Calu3 (cell line): ENCODE data around the gene CEP97. TPM values are rescaled to one million over a fixed set of nuclear protein-coding genes. Genes with fewer than 3 reads are reported as not detected.
"Not testable (repeated sequence)": the region's sequence is repeated elsewhere in the genome, so short reads cannot be mapped to it uniquely, and the experiment has no call there.

Source experiments
- BruUV-seq: library from RNA; stranded (reverse); fragments of 400-500 nt; replicated peaks from 2 replicates; lab custom pipeline; 2021; lab: Mats Ljungman, UMichigan
- CTCF ChIA-PET: fragments of 300-600 bp; sonication (Branson Sonifier 250); formaldehyde crosslinking; loops from one replicate; lab custom pipeline; 2022; ENCODE audit warnings: antibody characterized with exemption; lab: Charles Lee
- DNase-seq: peaks from one replicate; pipeline ENCODE4 v3.0.0; 2022
- H3K27ac Mint-ChIP-seq: one replicate; pipeline ENCODE4 v1.8.0; 2022; ENCODE audit warnings: mixed read lengths; ENCODE audit not compliant: unreplicated experiment
- H3K27me3 Mint-ChIP-seq: one replicate; pipeline ENCODE4 v1.8.0; 2022; ENCODE audit warnings: mixed read lengths; ENCODE audit not compliant: unreplicated experiment
- H3K36me3 Mint-ChIP-seq: one replicate; pipeline ENCODE4 v1.8.0; 2022; ENCODE audit warnings: mild to moderate bottlenecking, moderate library complexity, mixed read lengths; ENCODE audit not compliant: insufficient read depth, unreplicated experiment
- H3K4me1 Mint-ChIP-seq: one replicate; pipeline ENCODE4 v1.8.0; 2022; ENCODE audit warnings: mild to moderate bottlenecking, low read depth, mixed read lengths; ENCODE audit not compliant: unreplicated experiment
- H3K4me3 Mint-ChIP-seq: one replicate; pipeline ENCODE4 v1.8.0; 2022; ENCODE audit warnings: mild to moderate bottlenecking, low read depth, moderate library complexity, mixed read lengths; ENCODE audit not compliant: unreplicated experiment
- H3K9me3 Mint-ChIP-seq: one replicate; pipeline ENCODE4 v1.8.0; 2022; ENCODE audit warnings: low read depth, mixed read lengths; ENCODE audit not compliant: unreplicated experiment
- CTCF ChIP-seq: fragments of 200-600 bp; IDR thresholded peaks from one replicate; pipeline ENCODE4 v1.8.0; 2022; ENCODE audit warnings: antibody characterized with exemption; ENCODE audit not compliant: unreplicated experiment
- intact Hi-C: fragments of 100-400 bp; cut with micrococcal nuclease; formaldehyde crosslinking; loops from one replicate; pipeline ENCODE4 v1.10.0; 2022; ENCODE audit not compliant: unreplicated experiment
- total RNA-seq: library from RNA; stranded (reverse); gene quantifications from 2 replicates; pipeline ENCODE4 v1.2.3, GENCODE V29; 2022

The CEP97 gene
- total RNA-seq, 1 experiment from 2014 or later = 5.4 TPM

- intact Hi-C loops = loop anchor here (2.0 to 5.0 kb wide), 3 partner anchors 435 to 548 kb away; no protein-coding TSS in a partner anchor
- H3K4me1 Mint-ChIP-seq = peaks cover 23% of the 10 kb centered on the region
- H3K27ac Mint-ChIP-seq = peak within 1 kb of the TSS; percentile 85
- H3K9me3 Mint-ChIP-seq = no peaks in the 10 kb centered on the region
- CTCF ChIA-PET = interaction anchor here (1.3 to 1.9 kb wide), 4 partner anchors 126 to 552 kb away, joined by 3 to 9 read pairs (median 4); no protein-coding TSS in a partner anchor
- no peaks in the 10 kb centered on the region for H3K27me3 Mint-ChIP-seq
- TF ChIP-seq CTCF = no peak
- peak within 1 kb of the TSS; percentile 80 for H3K4me3 Mint-ChIP-seq
- peak; percentile 99 for DNase-seq
- BruUV-seq = no TSS peak
- peaks cover 48% of the 10 kb centered on the region for H3K36me3 Mint-ChIP-seq
Measured at GRCh38 chr3:101676765-101677435, 47.5 kb upstream of the CEP97 start, which contains the start of gene ZBTB11. ZBTB11 (minus strand) TSS chr3:101677132; CDS start chr3:101676914, 218 bp downstream.

GRCh38 chr3:101677436-101678286, 46.8 kb upstream of the CEP97 start:
- H3K9me3 Mint-ChIP-seq = no peaks in the 10 kb centered on the region
- peaks cover 23% of the 10 kb centered on the region for H3K4me1 Mint-ChIP-seq
- H3K27ac Mint-ChIP-seq = peak overlapping the region; percentile 85
- DNase-seq = peak; percentile 20
- TF ChIP-seq CTCF = no peak
- TSS peak; percentile 44 for BruUV-seq
- CTCF ChIA-PET = interaction anchor here (1.1 to 1.9 kb wide), 3 partner anchors 103 to 552 kb away, joined by 3 to 9 read pairs (median 4); partner anchors contain the start of gene PCNP
- H3K4me3 Mint-ChIP-seq = peak overlapping the region; percentile 80
- intact Hi-C loops = loop anchor here (2.0 to 5.0 kb wide), 3 partner anchors 435 to 547 kb away; no protein-coding TSS in a partner anchor
- no peaks in the 10 kb centered on the region for H3K27me3 Mint-ChIP-seq
- peaks cover 53% of the 10 kb centered on the region for H3K36me3 Mint-ChIP-seq

- H3K36me3 Mint-ChIP-seq = peaks cover 60% of the 10 kb centered on the region
- CTCF ChIA-PET = interaction anchor here (0.7 kb wide), 1 partner anchor 501 kb away, joined by 5 read pairs; no protein-coding TSS in a partner anchor
- H3K4me1 Mint-ChIP-seq = peaks cover 21% of the 10 kb centered on the region
- H3K4me3 Mint-ChIP-seq, BruUV-seq, DNase-seq, H3K27me3 Mint-ChIP-seq, H3K27ac Mint-ChIP-seq, H3K9me3 Mint-ChIP-seq: not testable (repeated sequence)
- intact Hi-C loops = loop anchor here (5.0 kb wide), 2 partner anchors 433 to 503 kb away; no protein-coding TSS in a partner anchor
Measured at GRCh38 chr3:101678837-101679236, 45.6 kb upstream of the CEP97 start.

GRCh38 chr3:101680466-101680865, 43.9 kb upstream of the CEP97 start:
- peaks cover 23% of the 10 kb centered on the region for H3K4me1 Mint-ChIP-seq
- H3K27me3 Mint-ChIP-seq = no peaks in the 10 kb centered on the region
- H3K36me3 Mint-ChIP-seq = peaks cover 74% of the 10 kb centered on the region
- no TSS peak for BruUV-seq
- CTCF ChIA-PET = interaction anchor here (0.6 kb wide), 1 partner anchor 271 kb away, joined by 3 read pairs; no protein-coding TSS in a partner anchor
- no peak for TF ChIP-seq CTCF
- H3K9me3 Mint-ChIP-seq = no peaks in the 10 kb centered on the region
- intact Hi-C loops = no loop called here
- no peak overlapping the region for H3K27ac Mint-ChIP-seq
- H3K4me3 Mint-ChIP-seq = no peak overlapping the region
- no peak for DNase-seq
